GM12878 (cell line): ENCODE measurements around the gene SLC26A11. TPM values are rescaled to one million over a fixed set of nuclear protein-coding genes. Genes with fewer than 3 reads are reported as not detected.

Experiments used
- ATAC-seq: fragments of 200-7000 bp; cut with Tn5 transposase; 3 replicates; pipeline ENCODE4 v1.9.1; 2020; ENCODE audit warnings: mild to moderate bottlenecking, moderate library complexity
- BruUV-seq: library from RNA; stranded (reverse); fragments of 400-500 nt; replicated peaks from 2 replicates; lab custom pipeline; 2021; lab: Mats Ljungman, UMichigan
- CTCF ChIA-PET: fragments of 300-600 bp; sonication (Branson Sonifier 250); formaldehyde crosslinking; extraction: SDS; loops from one replicate; lab custom pipeline; 2021; ENCODE audit warnings: inconsistent platforms; lab: Yijun Ruan, JAX
- POLR2A ChIA-PET: fragments of 350-600 bp; formaldehyde crosslinking; extraction: SDS; loops from one replicate; lab custom pipeline; 2021; ENCODE audit warnings: inconsistent platforms; lab: Charles Lee
- RAD21 ChIA-PET: fragments of 300-600 bp; sonication (Branson Sonifier 250); formaldehyde crosslinking; loops from one replicate; lab custom pipeline; 2023; ENCODE audit warnings: antibody characterized with exemption; ENCODE audit not compliant: unreplicated experiment; lab: Charles Lee
- SMC1A ChIA-PET: fragments of 300-600 bp; sonication (Branson Sonifier 250); formaldehyde crosslinking; loops from one replicate; lab custom pipeline; 2023; ENCODE audit not compliant: unreplicated experiment, uncharacterized antibody; lab: Charles Lee
- DNase-seq: peaks from one replicate; pipeline ENCODE4 v3.0.0-alpha.2; 2011; ENCODE audit warnings: low read depth, low spot score
- FAIRE-seq: peaks from 3 replicates; lab custom pipeline; 2011; peaks lifted over from hg19 to GRCh38; lab: Jason Lieb, UNC
- H2AFZ ChIP-seq: 2 replicates; pipeline ENCODE4 v1.6.0; 2011; ENCODE audit warnings: low read depth, low read length, control low read depth; ENCODE audit not compliant: control insufficient read depth
- H3K27ac ChIP-seq: 2 replicates; pipeline ENCODE4 v1.5.1; 2011; ENCODE audit warnings: control low read depth; ENCODE audit not compliant: control insufficient read depth, insufficient read depth
- H3K27me3 ChIP-seq, 2 experiments: replicated peaks in 1 of 2; 2 replicates each; pipeline versions ENCODE4 v1.6.0 to v1.6.1; 2011; ENCODE audit warnings: low read length in 1 of 2; ENCODE audit not compliant: control insufficient read depth in 2 of 2, insufficient read depth in 2 of 2
- H3K36me3 ChIP-seq, 2 experiments: 2 replicates each; pipeline ENCODE4 v1.5.1; 2011; ENCODE audit warnings: low read length in 1 of 2; ENCODE audit not compliant: control insufficient read depth in 2 of 2, insufficient read depth in 2 of 2
- H3K4me1 ChIP-seq: 2 replicates; pipeline ENCODE4 v1.6.1; 2011; ENCODE audit warnings: mild to moderate bottlenecking, low read length, moderate library complexity, mixed read lengths; ENCODE audit not compliant: control insufficient read depth, insufficient read depth
- H3K4me2 ChIP-seq: 2 replicates; pipeline ENCODE4 v1.6.0; 2011; ENCODE audit warnings: control low read depth; ENCODE audit not compliant: control insufficient read depth, insufficient read depth
- H3K4me3 ChIP-seq: fragments of 200-600 bp; sonication (generic); 2 replicates; pipeline ENCODE4 v1.5.1; 2016
- H3K79me2 ChIP-seq: 2 replicates; pipeline ENCODE4 v1.6.0; 2011; ENCODE audit warnings: low read length; ENCODE audit not compliant: control insufficient read depth, insufficient read depth
- H3K9ac ChIP-seq: 2 replicates; pipeline ENCODE4 v1.8.0; 2011; ENCODE audit warnings: low read length, control low read depth, mixed read lengths; ENCODE audit not compliant: control insufficient read depth, insufficient read depth
- H3K9me3 ChIP-seq: replicated peaks from 3 replicates; pipeline ENCODE4 v1.5.1; 2011; ENCODE audit warnings: mild to moderate bottlenecking, low read length; ENCODE audit not compliant: control insufficient read depth, insufficient read depth
- H4K20me1 ChIP-seq: 2 replicates; pipeline ENCODE4 v1.6.0; 2011; ENCODE audit not compliant: control insufficient read depth, insufficient read depth
- BHLHE40 ChIP-seq, 2 experiments: fragments of 450-650 bp in 1 of 2; IDR thresholded peaks; 2 replicates each; pipeline ENCODE4 v1.6.1; 2011 to 2017; ENCODE audit warnings: low read depth in 2 of 2, borderline replicate concordance in 1 of 2, improper control_type of control experiment in 1 of 2, low read length in 1 of 2, mild to moderate bottlenecking in 1 of 2
- CREB1 ChIP-seq: IDR thresholded peaks from 2 replicates; pipeline ENCODE4 v1.6.1; 2012; ENCODE audit warnings: low read depth, mild to moderate bottlenecking, inconsistent platforms
- CTCF ChIP-seq, 3 experiments: IDR thresholded peaks in 2 of 3; conservative IDR thresholded peaks in 1 of 3; 2 replicates each; pipeline ENCODE4 v1.5.1; 2011; ENCODE audit warnings: low read depth in 3 of 3, low read length in 3 of 3, mild to moderate bottlenecking in 3 of 3, control low read depth in 2 of 3, moderate library complexity in 2 of 3, inconsistent platforms in 1 of 3, mixed read lengths in 1 of 3; ENCODE audit not compliant: control insufficient read depth in 2 of 3, insufficient read depth in 1 of 3; ENCODE audit errors: extremely low read depth in 1 of 3
- HCFC1 ChIP-seq: fragments of 150-350 bp; IDR thresholded peaks from 2 replicates; pipeline ENCODE4 v1.6.1; 2014; ENCODE audit warnings: low read length
- IKZF2 ChIP-seq, 2 experiments: fragments of 450-650 bp; IDR thresholded peaks; 2 replicates each; pipeline ENCODE4 v1.6.1; 2017; ENCODE audit warnings: mild to moderate bottlenecking in 2 of 2, moderate library complexity in 2 of 2
- PAX8 ChIP-seq: fragments of 450-650 bp; IDR thresholded peaks from 2 replicates; pipeline ENCODE4 v1.6.1; 2017; ENCODE audit warnings: mild to moderate bottlenecking, moderate library complexity
- RELA ChIP-seq: fragments of 450-650 bp; IDR thresholded peaks from 2 replicates; pipeline ENCODE4 v1.8.0; 2014; ENCODE audit warnings: borderline replicate concordance; ENCODE audit not compliant: partially characterized antibody
- TBL1XR1 ChIP-seq: IDR thresholded peaks from 2 replicates; pipeline ENCODE4 v1.6.1; 2012; ENCODE audit warnings: low read depth, low read length, improper control_type of control experiment
- WGBS: methylation state at CpG from one replicate; pipeline ENCODE4 v1.1.6; 2016; ENCODE audit warnings: low lambda C conversion rate; ENCODE audit not compliant: insufficient replicate concordance, insufficient coverage; ENCODE audit errors: missing lambda C conversion rate; 5-methylcytosine and 5-hydroxymethylcytosine counted together
- in situ Hi-C: fragments of 300-500 bp; cut with MboI; formaldehyde crosslinking; loops from 9 replicates; pipeline ENCODE4 v1.14.3; 2018; ENCODE audit warnings: mixed read lengths
- intact Hi-C: fragments of 100-400 bp; cut with micrococcal nuclease; formaldehyde crosslinking; loops from one replicate; pipeline ENCODE4 v1.14.2; 2022; ENCODE audit not compliant: unreplicated experiment
- polyA plus RNA-seq, 11 experiments: library from polyadenylated mRNA; depleted of rRNA in 4 of 11; unstranded in 6 of 11; stranded (reverse) in 5 of 11; fragments of >200 nt; fragmentation: Nextera tagmentation in 4 of 11; fragmentation: Illumina TruSeq in 1 of 11; extraction: Ambion mirVana in 4 of 11; extraction: Trizol in 1 of 11; gene quantifications; 1 replicate in 1 of 11; 2 replicates in 10 of 11; pipeline versions ENCODE4 v1.2.1 to v1.2.3, GENCODE V29; 2011 to 2016; ENCODE audit warnings: inconsistent platforms in 2 of 11, missing spikeins in 2 of 11, low read depth in 1 of 11
- total RNA-seq, 4 experiments: library from RNA; depleted of rRNA in 3 of 4; stranded (reverse); fragments of >200 nt in 3 of 4; fragmentation: Illumina TruSeq in 1 of 4; extraction: Trizol in 1 of 4; gene quantifications; 2 replicates each; pipeline versions ENCODE4 v1.2.1 to v1.2.3, GENCODE V29; 2013 to 2021
- TF ChIP-seq, protein P1 (sequence below): fragments of 150-350 bp; IDR thresholded peaks from 2 replicates; pipeline ENCODE4 v1.6.1; 2014; ENCODE audit warnings: mild to moderate bottlenecking, low read depth, low read length
- TF ChIP-seq, protein P2 (sequence below): fragments of 450-650 bp; IDR thresholded peaks from 2 replicates; pipeline ENCODE4 v1.6.1; 2014; ENCODE audit warnings: mild to moderate bottlenecking

SLC26A11 gene
- total and polyA plus RNA-seq, 10 of the 15 experiments (the other 5 are each of a cell fraction or from before 2014, with no cell fraction given) = 0.05 to 4.1 (median 1.2) TPM; not detected in 1

DNA sequence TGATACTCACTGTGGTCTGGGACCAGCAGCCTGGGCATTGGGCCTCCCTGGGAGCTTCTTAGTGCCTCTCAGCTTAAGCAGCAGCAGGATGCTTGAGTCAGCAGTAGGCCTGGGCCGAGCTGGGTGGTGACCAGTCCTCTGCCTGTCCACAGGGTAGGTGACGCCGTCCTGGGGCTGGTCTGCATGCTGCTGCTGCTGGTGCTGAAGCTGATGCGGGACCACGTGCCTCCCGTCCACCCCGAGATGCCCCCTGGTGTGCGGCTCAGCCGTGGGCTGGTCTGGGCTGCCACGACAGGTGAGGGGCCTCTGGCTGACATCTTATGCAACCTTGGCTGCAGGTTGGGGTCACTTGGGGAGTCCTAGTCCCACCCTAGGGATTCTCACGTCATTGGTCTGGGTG lies 7.4 kb downstream of the SLC26A11 start (continued):
- TF ChIP-seq, protein P1, sequence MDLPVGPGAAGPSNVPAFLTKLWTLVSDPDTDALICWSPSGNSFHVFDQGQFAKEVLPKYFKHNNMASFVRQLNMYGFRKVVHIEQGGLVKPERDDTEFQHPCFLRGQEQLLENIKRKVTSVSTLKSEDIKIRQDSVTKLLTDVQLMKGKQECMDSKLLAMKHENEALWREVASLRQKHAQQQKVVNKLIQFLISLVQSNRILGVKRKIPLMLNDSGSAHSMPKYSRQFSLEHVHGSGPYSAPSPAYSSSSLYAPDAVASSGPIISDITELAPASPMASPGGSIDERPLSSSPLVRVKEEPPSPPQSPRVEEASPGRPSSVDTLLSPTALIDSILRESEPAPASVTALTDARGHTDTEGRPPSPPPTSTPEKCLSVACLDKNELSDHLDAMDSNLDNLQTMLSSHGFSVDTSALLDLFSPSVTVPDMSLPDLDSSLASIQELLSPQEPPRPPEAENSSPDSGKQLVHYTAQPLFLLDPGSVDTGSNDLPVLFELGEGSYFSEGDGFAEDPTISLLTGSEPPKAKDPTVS = no peak
- TF ChIP-seq BHLHE40 (IDR thresholded peaks at IDR 0.05; ENCODE audit: borderline replicate concordance in 1 of 2, low read depth in 2 of 2, low read length in 1 of 2) = no peak

DNA sequence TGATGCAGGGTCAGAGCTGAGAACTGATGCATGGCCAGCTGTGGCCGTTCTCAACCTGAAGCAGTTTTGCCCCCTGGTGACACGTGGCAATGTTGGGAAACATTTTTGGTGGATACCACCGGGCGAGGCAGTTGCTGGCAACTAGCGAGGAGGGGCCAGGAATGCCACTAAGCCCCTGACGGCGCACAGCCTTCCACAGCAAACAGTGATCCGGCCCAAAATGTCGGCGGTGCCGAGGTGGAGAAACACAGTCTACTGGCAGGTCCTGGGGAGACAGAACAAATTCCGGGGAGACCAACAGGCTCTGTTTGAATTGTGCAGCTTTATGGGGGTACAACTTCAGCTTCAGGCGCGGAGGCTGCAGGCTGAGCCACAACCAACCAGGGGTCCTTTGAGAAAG lies 8.2 kb downstream of the SLC26A11 start:
- RAD21 ChIA-PET = no interaction called here
- H3K79me2 ChIP-seq = no peaks in the 10 kb centered on the region
- intact Hi-C loops (no loop called here), in situ Hi-C loops (no loop called here)
- TF ChIP-seq PAX8 (no peak), CREB1 (no peak), RELA (no peak), CTCF (IDR thresholded peaks at IDR 0.05 in 2 of 3, conservative IDR thresholded peaks at IDR 0.05 in 1 of 3; ENCODE audit: control insufficient read depth in 2 of 3, extremely low read depth in 1 of 3, insufficient read depth in 1 of 3, low read depth in 3 of 3, low read length in 3 of 3) (no peak), TBL1XR1 (no peak), IKZF2 (IDR thresholded peaks at IDR 0.05) (no peak), HCFC1 (no peak)
- TF ChIP-seq, protein P2, sequence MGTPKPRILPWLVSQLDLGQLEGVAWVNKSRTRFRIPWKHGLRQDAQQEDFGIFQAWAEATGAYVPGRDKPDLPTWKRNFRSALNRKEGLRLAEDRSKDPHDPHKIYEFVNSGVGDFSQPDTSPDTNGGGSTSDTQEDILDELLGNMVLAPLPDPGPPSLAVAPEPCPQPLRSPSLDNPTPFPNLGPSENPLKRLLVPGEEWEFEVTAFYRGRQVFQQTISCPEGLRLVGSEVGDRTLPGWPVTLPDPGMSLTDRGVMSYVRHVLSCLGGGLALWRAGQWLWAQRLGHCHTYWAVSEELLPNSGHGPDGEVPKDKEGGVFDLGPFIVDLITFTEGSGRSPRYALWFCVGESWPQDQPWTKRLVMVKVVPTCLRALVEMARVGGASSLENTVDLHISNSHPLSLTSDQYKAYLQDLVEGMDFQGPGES = no peak
- no peak overlapping the region for H2AFZ ChIP-seq
- H3K36me3 ChIP-seq = no peaks in the 10 kb centered on the region
- no peaks in the 10 kb centered on the region for H3K27me3 ChIP-seq
- no peak for FAIRE-seq
- WGBS = 69% methylated on average over 14 of the region's 14 CpGs
- POLR2A ChIA-PET = no interaction called here
- H4K20me1 ChIP-seq = no peaks in the 10 kb centered on the region
- SMC1A ChIA-PET = interaction anchor here (0.6 kb wide), 1 partner anchor 487 kb away, joined by 3 read pairs; no protein-coding TSS in a partner anchor
- no peak overlapping the region for H3K9ac ChIP-seq
- no TSS peak for BruUV-seq
- no peak overlapping the region for H3K27ac ChIP-seq
- H3K4me3 ChIP-seq = no peak overlapping the region
- no peak for DNase-seq
- ATAC-seq = no peak
- peaks cover 6% of the 10 kb centered on the region; the same call in 2 of the 3 replicates for H3K9me3 ChIP-seq
- CTCF ChIA-PET = no interaction called here
- no peaks in the 10 kb centered on the region for H3K4me1 ChIP-seq
- no peak overlapping the region for H3K4me2 ChIP-seq
